A549 (cell line): ENCODE data around the gene ZNF496. TPM values are rescaled to one million over a fixed set of nuclear protein-coding genes. Genes with fewer than 3 reads are reported as not detected.
"Not testable (repeated sequence)": the region's sequence is repeated elsewhere in the genome, so short reads cannot be mapped to it uniquely, and the experiment has no call there.

Experiments used
- ATAC-seq, 2 experiments: fragments of 200-7000 bp in 1 of 2; fragments of >200 bp in 1 of 2; cut with Nextera tagmentation in 1 of 2; cut with Tn5 transposase in 1 of 2; 3 replicates each; pipeline versions ENCODE4 v1.8.0 to v1.9.1; 2018 to 2020; ENCODE audit warnings: mild to moderate bottlenecking in 1 of 2, moderate library complexity in 1 of 2
- CTCF ChIA-PET: fragments of 300-600 bp; sonication (Branson Sonifier 250); formaldehyde crosslinking; extraction: SDS; loops from one replicate; lab custom pipeline; 2021; ENCODE audit warnings: antibody characterized with exemption, inconsistent platforms; lab: Yijun Ruan, JAX
- POLR2A ChIA-PET: fragments of 350-600 bp; formaldehyde crosslinking; extraction: SDS; loops from one replicate; lab custom pipeline; 2021; ENCODE audit warnings: antibody characterized with exemption, inconsistent platforms; lab: Yijun Ruan, JAX
- DNase-seq, 2 experiments: peaks; one replicate each; pipeline versions ENCODE4 v3.0.0 to v3.0.0-alpha.2; 2011 to 2016; ENCODE audit warnings: low read depth in 1 of 2, low spot score in 1 of 2
- FAIRE-seq: peaks from 2 replicates; lab custom pipeline; 2011; peaks lifted over from hg19 to GRCh38; lab: Jason Lieb, UNC
- H3K27ac ChIP-seq, 2 experiments: fragments of >200 bp; sonication (Bioruptor Twin); formaldehyde crosslinking; 3 replicates each; pipeline ENCODE4 v1.5.1; 2016 to 2017
- H3K4me1 ChIP-seq: fragments of >200 bp; sonication (Bioruptor Twin); formaldehyde crosslinking; 3 replicates; pipeline ENCODE4 v1.6.1; 2016
- H3K4me2 ChIP-seq: fragments of >200 bp; sonication (Bioruptor Twin); formaldehyde crosslinking; 3 replicates; pipeline ENCODE4 v1.6.1; 2016
- H3K4me3 ChIP-seq: fragments of >200 bp; sonication (Bioruptor Twin); formaldehyde crosslinking; 3 replicates; pipeline ENCODE4 v1.5.1; 2016
- H3K9me3 ChIP-seq: fragments of >200 bp; sonication (Bioruptor Twin); formaldehyde crosslinking; 3 replicates; pipeline ENCODE4 v1.6.1; 2016
- BHLHE40 ChIP-seq: IDR thresholded peaks from 2 replicates; pipeline ENCODE4 v1.6.1; 2012; ENCODE audit warnings: low read depth, low read length, inconsistent platforms
- CBX2 ChIP-seq: fragments of 200-600 bp; sonication (generic); IDR thresholded peaks from 2 replicates; pipeline ENCODE4 v1.6.1; 2016; ENCODE audit warnings: low read depth, mild to moderate bottlenecking, borderline replicate concordance
- EHF ChIP-seq: fragments of 250-450 bp; sonication (Bioruptor Pico); IDR thresholded peaks from 2 replicates; pipeline ENCODE4 v1.5.0; 2020; ENCODE audit warnings: mild to moderate bottlenecking
- EP300 ChIP-seq, 2 experiments: fragments of >200 bp; sonication (Bioruptor Twin); formaldehyde crosslinking; IDR thresholded peaks; 2 replicates in 1 of 2; 3 replicates in 1 of 2; pipeline ENCODE4 v1.6.1; 2016 to 2017
- GATA3 ChIP-seq: IDR thresholded peaks from 2 replicates; pipeline ENCODE4 v1.6.1; 2012; ENCODE audit warnings: borderline replicate concordance
- HDAC2 ChIP-seq: fragments of 200-600 bp; sonication (generic); IDR thresholded peaks from 2 replicates; pipeline ENCODE4 v1.6.1; 2016
- HOXB5 ChIP-seq: fragments of 250-450 bp; sonication (Bioruptor Pico); IDR thresholded peaks from 2 replicates; pipeline ENCODE4 v1.5.0; 2020; ENCODE audit warnings: mild to moderate bottlenecking, moderate library complexity
- JUNB ChIP-seq: fragments of >200 bp; sonication (Bioruptor Twin); formaldehyde crosslinking; IDR thresholded peaks from 2 replicates; pipeline ENCODE4 v1.6.1; 2016
- KDM5A ChIP-seq: fragments of 200-600 bp; sonication (generic); IDR thresholded peaks from 2 replicates; pipeline ENCODE4 v1.6.1; 2016; ENCODE audit warnings: antibody characterized with exemption, mild to moderate bottlenecking
- MAFK ChIP-seq: fragments of 450-650 bp; IDR thresholded peaks from 2 replicates; pipeline ENCODE4 v1.6.1; 2014; ENCODE audit not compliant: partially characterized antibody
- MAZ ChIP-seq: fragments of 150-350 bp; IDR thresholded peaks from 2 replicates; pipeline ENCODE4 v1.6.1; 2014; ENCODE audit warnings: antibody characterized with exemption, low read depth, low read length, borderline replicate concordance
- MYC ChIP-seq: IDR thresholded peaks from 2 replicates; pipeline ENCODE4 v1.6.1; 2012; ENCODE audit warnings: mild to moderate bottlenecking, inconsistent platforms, low read length, improper control_type of control experiment, borderline replicate concordance
- NR3C1 ChIP-seq: fragments of >200 bp; sonication (Bioruptor Twin); formaldehyde crosslinking; IDR thresholded peaks from 3 replicates; pipeline ENCODE4 v1.6.1; 2017
- PHF8 ChIP-seq: fragments of 200-600 bp; sonication (generic); IDR thresholded peaks from 2 replicates; pipeline ENCODE4 v1.6.1; 2016; ENCODE audit warnings: low read depth, mild to moderate bottlenecking, antibody characterized with exemption, moderate library complexity, borderline replicate concordance
- POLR2AphosphoS2 ChIP-seq: conservative IDR thresholded peaks from 2 replicates; pipeline ENCODE4 v1.6.1; 2012; ENCODE audit warnings: low read length, improper control_type of control experiment, inconsistent platforms
- RARB ChIP-seq: fragments of 250-450 bp; sonication (Bioruptor Pico); IDR thresholded peaks from 2 replicates; pipeline ENCODE4 v1.8.0; 2021; ENCODE audit warnings: mild to moderate bottlenecking, moderate library complexity
- RFX5 ChIP-seq: fragments of 450-650 bp; IDR thresholded peaks from 2 replicates; pipeline ENCODE4 v1.7.1; 2014; ENCODE audit warnings: antibody characterized with exemption, mild to moderate bottlenecking, moderate library complexity
- RNF2 ChIP-seq: fragments of 200-600 bp; sonication (generic); IDR thresholded peaks from 2 replicates; pipeline ENCODE4 v1.6.1; 2016; ENCODE audit warnings: low read depth, mild to moderate bottlenecking, antibody characterized with exemption, moderate library complexity, borderline replicate concordance
- SMC3 ChIP-seq: fragments of >200 bp; sonication (Bioruptor Twin); formaldehyde crosslinking; IDR thresholded peaks from 3 replicates; pipeline ENCODE4 v1.6.1; 2018; ENCODE audit warnings: inconsistent platforms
- ZC3H11A ChIP-seq: fragments of 450-650 bp; IDR thresholded peaks from 2 replicates; pipeline ENCODE4 v1.6.1; 2014; ENCODE audit warnings: antibody characterized with exemption, mild to moderate bottlenecking
- ZFP36 ChIP-seq: fragments of 450-650 bp; IDR thresholded peaks from 2 replicates; pipeline ENCODE4 v1.6.1; 2014; ENCODE audit warnings: borderline replicate concordance; ENCODE audit not compliant: partially characterized antibody
- ZNF302 ChIP-seq: fragments of 250-450 bp; sonication (Bioruptor Pico); IDR thresholded peaks from 2 replicates; pipeline ENCODE4 v1.9.0; 2021; ENCODE audit warnings: inconsistent platforms, mild to moderate bottlenecking, moderate library complexity
- WGBS: methylation state at CpG from one replicate; pipeline ENCODE4 v1.1.6; 2017; ENCODE audit errors: missing lambda C conversion rate; 5-methylcytosine and 5-hydroxymethylcytosine counted together
- polyA plus RNA-seq, 4 experiments: library from polyadenylated mRNA; depleted of rRNA in 3 of 4; stranded (reverse); fragments of >200 nt; fragmentation: RNase III in 1 of 4; extraction: RNeasy Plus Mini Kit Qiagen cat#74134 plus additional on column Dnase treatment in 1 of 4; gene quantifications; 2 replicates in 3 of 4; 3 replicates in 1 of 4; pipeline ENCODE4 v1.2.3, GENCODE V29; 2011 to 2017
- TF ChIP-seq, protein P1 (sequence below): fragments of 250-450 bp; sonication (Bioruptor Pico); IDR thresholded peaks from 2 replicates; pipeline ENCODE4 v1.5.0; 2020; ENCODE audit warnings: low read depth, mild to moderate bottlenecking, moderate library complexity
- TF ChIP-seq, protein P2 (sequence below): fragments of >200 bp; sonication (Bioruptor Twin); formaldehyde crosslinking; IDR thresholded peaks from 3 replicates; pipeline ENCODE4 v1.5.1; 2016
- TF ChIP-seq, protein P3 (sequence below): IDR thresholded peaks from 2 replicates; pipeline ENCODE4 v1.6.1; 2012

The ZNF496 gene
- polyA plus RNA-seq, 2 of the 4 experiments (the other 2 are of a cell fraction), result 13.1 to 16.1 TPM

DNA sequence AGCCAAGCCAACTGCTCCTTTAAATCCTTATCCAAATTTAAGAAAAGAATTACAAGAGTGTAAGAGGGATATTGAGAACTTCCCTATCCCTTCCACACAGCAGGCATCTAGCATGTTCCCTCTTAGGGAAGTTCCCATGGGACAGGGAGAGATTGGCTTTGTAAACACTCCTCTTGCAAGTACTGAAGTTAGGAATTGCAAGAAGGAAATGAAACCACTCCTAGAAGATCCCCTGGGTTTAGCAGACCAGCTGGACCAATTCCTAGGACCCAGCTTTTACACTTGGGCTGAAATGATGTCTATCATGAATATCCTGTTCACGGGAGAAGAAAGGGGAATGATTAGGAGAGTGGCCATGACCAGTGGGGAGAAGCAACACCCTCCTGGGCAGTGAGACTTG, 23.5 kb upstream of the ZNF496 start:
- CTCF ChIA-PET, H3K4me2 ChIP-seq, FAIRE-seq, ATAC-seq, H3K4me3 ChIP-seq, H3K27ac ChIP-seq, DNase-seq, H3K4me1 ChIP-seq, POLR2A ChIA-PET, H3K9me3 ChIP-seq: not testable (repeated sequence)
- WGBS, result 42% methylated on average over 1 of the region's 1 CpG

DNA sequence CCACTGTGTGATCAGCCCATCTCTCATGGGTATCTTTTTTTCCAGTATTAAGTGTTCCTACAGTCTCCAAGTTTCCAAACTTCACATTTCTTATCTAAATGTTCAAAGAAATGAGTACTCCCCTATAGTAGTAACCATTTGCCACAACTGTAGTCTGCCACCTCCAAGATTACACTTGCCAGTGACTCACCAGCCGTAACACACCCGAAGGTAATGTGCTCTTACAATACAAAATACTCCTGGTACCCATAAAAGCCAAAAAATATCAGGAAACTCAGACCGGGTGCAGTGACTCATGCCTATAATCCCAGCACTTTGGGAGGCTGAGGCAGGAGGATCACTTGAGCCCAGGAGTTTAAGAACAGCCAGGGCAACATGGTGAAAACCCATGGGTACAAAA, 20.5 kb upstream of the ZNF496 start:
- ATAC-seq, result no peak
- no peak for DNase-seq
- H3K27ac ChIP-seq, result no peak overlapping the region
- CTCF ChIA-PET, result interaction anchor here (1.0 to 1.3 kb wide), 2 partner anchors 14 to 20 kb away, joined by 3 read pairs; no protein-coding TSS in a partner anchor
- H3K4me1 ChIP-seq, result no peaks in the 10 kb centered on the region
- H3K4me3 ChIP-seq, result no peak overlapping the region
- POLR2A ChIA-PET, result no interaction called here
- 27% methylated on average over 3 of the region's 3 CpGs for WGBS
- no peak for TF ChIP-seq RNF2
- no peak for TF ChIP-seq RARB
- TF ChIP-seq, protein P1, sequence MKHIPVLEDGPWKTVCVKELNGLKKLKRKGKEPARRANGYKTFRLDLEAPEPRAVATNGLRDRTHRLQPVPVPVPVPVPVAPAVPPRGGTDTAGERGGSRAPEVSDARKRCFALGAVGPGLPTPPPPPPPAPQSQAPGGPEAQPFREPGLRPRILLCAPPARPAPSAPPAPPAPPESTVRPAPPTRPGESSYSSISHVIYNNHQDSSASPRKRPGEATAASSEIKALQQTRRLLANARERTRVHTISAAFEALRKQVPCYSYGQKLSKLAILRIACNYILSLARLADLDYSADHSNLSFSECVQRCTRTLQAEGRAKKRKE (CRISPR knock-in tag), result no peak
- TF ChIP-seq MAFK, result no peak
- no peak for TF ChIP-seq JUNB
- TF ChIP-seq KDM5A, result no peak
- TF ChIP-seq CBX2, result no peak
- no peak for TF ChIP-seq EHF (CRISPR knock-in tag)
- no peak for TF ChIP-seq RFX5
- no peak for TF ChIP-seq ZC3H11A
- TF ChIP-seq MYC, result no peak
- no peaks in the 10 kb centered on the region for H3K9me3 ChIP-seq
- FAIRE-seq, result no peak
- no peak overlapping the region for H3K4me2 ChIP-seq

DNA sequence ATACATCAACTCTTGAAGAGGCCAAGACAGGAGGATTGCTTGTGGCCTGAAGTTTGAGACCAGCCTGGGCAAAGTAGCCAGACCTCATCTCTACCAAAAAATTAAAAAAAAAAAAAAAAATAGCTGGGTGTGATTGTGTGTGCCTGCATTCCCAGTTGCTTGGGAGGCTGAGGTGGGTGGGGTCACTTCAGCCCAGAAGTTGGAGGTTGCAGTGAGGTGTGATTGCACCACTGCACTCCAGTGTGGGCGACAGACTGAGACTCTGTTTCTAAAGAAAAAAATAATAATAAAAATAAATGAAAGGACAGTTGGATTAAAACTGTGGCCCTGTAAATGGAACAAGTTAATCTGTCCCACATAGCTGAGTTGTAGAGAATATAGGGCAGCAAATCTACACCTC, 18.9 kb upstream of the ZNF496 start:
- 73% methylated on average over 1 of the region's 1 CpG for WGBS
- DNase-seq, result no peak
- Histone ChIP-seq H3K4me2 (no peak overlapping the region), H3K4me1 (no peaks in the 10 kb centered on the region), H3K27ac (no peak overlapping the region)
- TF ChIP-seq HOXB5, result no peak
- TF ChIP-seq, protein P2, sequence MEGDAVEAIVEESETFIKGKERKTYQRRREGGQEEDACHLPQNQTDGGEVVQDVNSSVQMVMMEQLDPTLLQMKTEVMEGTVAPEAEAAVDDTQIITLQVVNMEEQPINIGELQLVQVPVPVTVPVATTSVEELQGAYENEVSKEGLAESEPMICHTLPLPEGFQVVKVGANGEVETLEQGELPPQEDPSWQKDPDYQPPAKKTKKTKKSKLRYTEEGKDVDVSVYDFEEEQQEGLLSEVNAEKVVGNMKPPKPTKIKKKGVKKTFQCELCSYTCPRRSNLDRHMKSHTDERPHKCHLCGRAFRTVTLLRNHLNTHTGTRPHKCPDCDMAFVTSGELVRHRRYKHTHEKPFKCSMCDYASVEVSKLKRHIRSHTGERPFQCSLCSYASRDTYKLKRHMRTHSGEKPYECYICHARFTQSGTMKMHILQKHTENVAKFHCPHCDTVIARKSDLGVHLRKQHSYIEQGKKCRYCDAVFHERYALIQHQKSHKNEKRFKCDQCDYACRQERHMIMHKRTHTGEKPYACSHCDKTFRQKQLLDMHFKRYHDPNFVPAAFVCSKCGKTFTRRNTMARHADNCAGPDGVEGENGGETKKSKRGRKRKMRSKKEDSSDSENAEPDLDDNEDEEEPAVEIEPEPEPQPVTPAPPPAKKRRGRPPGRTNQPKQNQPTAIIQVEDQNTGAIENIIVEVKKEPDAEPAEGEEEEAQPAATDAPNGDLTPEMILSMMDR, result no peak
- no peak for TF ChIP-seq PHF8
- no peak for TF ChIP-seq ZC3H11A
- no peak for TF ChIP-seq SMC3
- TF ChIP-seq ZFP36, result no peak
- no peak for TF ChIP-seq ZNF302 (CRISPR knock-in tag)
- no peak for TF ChIP-seq RNF2
- TF ChIP-seq HDAC2, result no peak
- no peak for TF ChIP-seq BHLHE40
- no peak for TF ChIP-seq EP300 (IDR thresholded peaks at IDR 0.05)
- TF ChIP-seq MAZ, result no peak
- TF ChIP-seq POLR2AphosphoS2, result no peak
- TF ChIP-seq, protein P3, sequence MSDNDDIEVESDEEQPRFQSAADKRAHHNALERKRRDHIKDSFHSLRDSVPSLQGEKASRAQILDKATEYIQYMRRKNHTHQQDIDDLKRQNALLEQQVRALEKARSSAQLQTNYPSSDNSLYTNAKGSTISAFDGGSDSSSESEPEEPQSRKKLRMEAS, result no peak
- no peak for TF ChIP-seq GATA3
- no peak for TF ChIP-seq MAFK
- TF ChIP-seq NR3C1, result no peak
- TF ChIP-seq, all 56 proteins: peak for 0
- no peaks in the 10 kb centered on the region for H3K9me3 ChIP-seq
- no peak for FAIRE-seq
- ChIA-PET CTCF (interaction anchor here (0.6 to 0.9 kb wide), 2 partner anchors 19 to 21 kb away, joined by 3 to 4 read pairs; no protein-coding TSS in a partner anchor), POLR2A (no interaction called here)
- no peak for ATAC-seq
- no peak overlapping the region for H3K4me3 ChIP-seq
